GM19452 (cell line): ENCODE measurements around the gene ACVR2B.

Experiments used
- ATAC-seq: cut with Tn5 transposase; IDR thresholded peaks from one replicate; pipeline ENCODE4 v1.9.1; 2021; ENCODE audit not compliant: unreplicated experiment

ACVR2B gene

GRCh38 chr3:38457111-38458003 lies 3.7 kb downstream of the ACVR2B start:
- no peak for ATAC-seq

DNA sequence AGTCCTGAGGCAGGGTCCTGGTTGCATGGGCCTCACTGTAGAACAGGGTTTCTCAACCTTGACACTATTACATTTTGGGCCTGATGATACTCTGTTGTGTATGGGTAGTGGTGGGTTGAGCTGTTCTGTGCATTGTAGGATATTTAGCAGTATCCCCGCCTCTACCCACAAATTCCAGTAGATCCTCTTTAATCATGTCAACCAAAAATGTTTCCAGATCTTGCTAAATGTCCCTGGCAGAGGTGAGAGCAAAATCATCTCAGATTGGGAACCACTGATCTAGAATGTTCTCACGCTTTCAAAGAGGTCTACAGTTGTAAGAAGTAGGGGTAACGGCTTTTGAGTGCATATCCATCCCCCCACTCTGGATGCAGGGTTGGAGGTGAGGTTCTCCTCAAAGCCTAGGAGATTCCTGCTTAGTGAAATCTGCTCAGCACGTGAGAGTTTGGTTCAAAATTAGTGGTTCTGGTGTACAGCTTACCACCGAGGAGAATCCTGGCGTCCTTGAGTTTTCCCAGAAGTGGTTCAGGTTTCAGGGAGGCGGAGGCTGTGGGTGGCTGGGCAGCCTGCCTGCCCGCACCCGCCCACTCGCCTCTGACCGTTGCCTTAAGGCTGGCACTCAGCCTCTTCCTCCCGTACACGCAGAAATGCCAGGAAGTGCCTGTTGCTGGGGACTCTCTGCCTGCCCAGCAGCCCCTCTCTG lies 5.3 kb downstream of the ACVR2B start:
- ATAC-seq = no peak

DNA sequence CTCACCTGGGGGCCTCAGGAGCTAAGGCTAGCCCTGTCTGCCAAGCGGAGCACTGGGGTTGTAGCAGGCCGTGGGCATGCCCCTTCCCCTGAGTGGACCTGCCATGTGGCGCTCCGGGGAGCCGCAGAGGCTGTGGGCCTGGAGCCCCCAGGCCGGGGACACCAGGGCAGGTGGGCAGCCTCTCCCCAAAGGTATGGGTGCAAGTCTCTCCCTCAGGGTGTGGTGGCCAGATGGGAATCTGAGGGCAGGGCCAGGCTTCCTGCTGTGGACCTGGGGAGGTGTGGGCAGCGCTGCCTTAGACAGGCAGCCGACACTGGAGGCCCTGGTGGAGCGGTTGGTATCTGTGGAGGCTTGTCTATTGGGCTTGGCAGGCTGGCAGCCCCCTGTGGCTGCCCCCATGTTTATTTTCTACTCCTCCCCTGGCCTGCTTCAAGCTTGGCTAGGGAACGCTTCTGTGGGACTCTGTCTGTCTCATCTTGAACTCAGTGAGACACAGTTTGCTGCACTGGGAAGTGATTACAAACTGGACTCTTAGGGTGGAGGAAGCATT lies 5.9 kb downstream of the ACVR2B start:
- ATAC-seq = no peak

DNA sequence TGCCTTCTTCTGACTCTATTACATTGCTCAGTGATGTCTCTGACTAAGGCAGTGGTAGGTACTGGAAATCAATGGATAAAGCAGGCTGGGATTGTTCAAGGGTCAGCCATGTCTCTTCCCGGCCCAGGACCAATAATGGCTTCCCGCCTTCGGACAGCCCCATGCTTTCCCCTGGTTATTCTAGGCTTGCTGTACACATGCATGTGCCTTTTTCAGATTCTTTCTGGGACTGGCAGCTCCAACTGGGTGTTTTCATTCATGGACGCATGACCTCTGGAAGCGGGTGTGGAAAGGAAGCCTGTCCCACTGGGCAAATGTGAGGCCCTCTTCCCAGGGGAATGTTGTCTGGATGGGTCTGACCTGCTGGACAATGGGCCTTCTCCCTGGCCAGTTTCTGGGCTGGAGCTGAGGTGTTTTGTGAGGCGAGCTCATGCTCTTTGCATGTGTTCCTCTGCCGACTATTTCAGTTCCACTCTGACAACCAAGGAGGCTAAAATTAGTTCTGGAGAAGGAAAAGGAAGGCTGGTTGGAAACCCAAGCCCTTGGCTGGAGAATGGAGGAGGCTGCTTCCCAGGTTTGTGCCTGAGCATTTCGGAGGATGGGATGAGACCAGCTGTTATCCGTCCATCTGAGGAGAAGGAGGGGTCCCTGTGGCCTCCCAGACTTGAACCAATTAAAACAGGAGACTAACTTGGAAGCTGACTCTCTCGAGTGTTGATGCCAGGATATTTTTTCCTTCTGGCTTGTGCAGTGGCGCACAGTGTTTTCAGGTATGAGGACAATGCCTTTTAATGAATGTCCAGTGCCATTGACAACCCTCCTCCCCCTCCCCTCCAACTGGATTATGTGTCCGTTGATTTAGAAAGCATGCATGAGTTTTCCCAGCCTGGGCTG lies 6.9 kb downstream of the ACVR2B start:
- no peak for ATAC-seq

GRCh38 chr3:38465588-38466154 lies 12.0 kb downstream of the ACVR2B start:
- ATAC-seq = no peak

- ATAC-seq = no peak
Observed at GRCh38 chr3:38468765-38469164, 15.1 kb downstream of the ACVR2B start.

DNA sequence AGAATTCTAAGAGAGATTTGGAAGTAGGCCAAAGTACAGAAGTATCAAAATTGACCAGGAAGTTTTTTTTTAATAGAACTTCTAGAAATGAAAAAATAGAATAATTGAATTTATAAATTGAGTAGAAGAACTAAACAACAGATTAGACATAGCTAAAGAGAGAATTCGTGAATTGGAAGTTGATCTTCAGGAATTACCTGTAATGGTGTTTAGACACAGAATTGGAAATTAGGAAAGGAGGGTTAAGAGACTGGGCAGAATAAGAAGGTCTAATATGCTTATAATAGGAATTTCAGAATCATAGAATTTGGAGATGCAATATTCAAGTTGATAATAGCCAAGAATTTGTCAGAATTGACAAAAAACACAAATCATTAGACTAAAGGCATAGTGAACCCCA lies 16.2 kb downstream of the ACVR2B start:
- ATAC-seq = no peak

GRCh38 chr3:38471260-38471857 lies 17.7 kb downstream of the ACVR2B start:
- no peak for ATAC-seq

GRCh38 chr3:38472342-38472741 lies 18.7 kb downstream of the ACVR2B start:
- no peak for ATAC-seq

DNA sequence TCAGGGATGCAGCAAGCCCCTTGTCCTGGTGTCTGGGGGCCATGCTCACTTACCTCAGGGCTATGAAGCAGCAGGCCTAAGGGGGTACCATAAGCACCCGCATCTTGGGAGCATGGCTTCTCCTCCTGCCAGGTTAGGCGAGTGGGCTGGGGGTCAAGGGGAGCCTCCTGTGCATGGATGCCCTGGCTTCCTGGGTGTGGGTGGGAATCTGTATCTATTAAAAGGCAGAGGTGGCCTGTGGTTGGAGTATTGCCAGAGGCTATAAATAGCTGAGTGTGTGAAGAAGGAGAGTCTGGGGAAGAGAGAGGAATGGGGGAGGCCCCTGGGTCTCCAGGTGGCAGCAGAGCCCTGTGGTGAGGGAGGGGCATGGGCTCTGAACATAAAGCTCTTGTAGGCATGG lies 19.5 kb downstream of the ACVR2B start:
- ATAC-seq = no peak

DNA sequence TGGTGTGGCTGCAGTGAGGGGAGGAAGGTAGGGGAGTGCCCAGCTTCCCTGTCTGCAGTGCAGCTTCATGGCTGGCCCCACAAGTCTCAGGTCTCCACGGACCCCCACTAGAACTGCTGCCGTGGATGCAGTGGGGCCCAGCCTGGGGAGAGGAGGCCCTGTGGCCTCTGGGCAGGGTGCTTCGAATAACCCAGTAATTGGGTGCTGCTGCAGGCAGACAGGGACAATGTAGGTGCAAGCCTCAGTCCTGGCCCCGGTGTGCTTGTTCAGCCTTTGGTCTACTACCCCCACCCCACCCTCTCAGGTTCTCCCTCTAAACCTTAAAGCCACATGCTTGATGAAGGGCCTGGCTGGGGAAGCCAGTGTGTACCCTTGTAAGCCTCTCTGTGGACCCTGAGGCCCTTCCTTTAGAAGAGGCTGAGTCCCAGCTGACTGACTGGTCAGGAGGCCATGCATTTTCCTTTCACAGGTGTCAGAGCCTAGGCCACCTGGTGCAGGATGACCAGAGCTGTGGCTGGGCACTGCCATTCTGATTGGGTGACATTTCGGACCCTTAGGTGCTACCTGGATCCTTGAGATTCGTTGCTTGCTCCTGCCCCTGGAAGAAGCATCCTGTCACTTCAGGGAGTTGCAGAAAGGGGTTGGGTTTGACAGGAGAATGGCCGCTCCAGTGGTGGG lies 21.4 kb downstream of the ACVR2B start:
- no peak for ATAC-seq

DNA sequence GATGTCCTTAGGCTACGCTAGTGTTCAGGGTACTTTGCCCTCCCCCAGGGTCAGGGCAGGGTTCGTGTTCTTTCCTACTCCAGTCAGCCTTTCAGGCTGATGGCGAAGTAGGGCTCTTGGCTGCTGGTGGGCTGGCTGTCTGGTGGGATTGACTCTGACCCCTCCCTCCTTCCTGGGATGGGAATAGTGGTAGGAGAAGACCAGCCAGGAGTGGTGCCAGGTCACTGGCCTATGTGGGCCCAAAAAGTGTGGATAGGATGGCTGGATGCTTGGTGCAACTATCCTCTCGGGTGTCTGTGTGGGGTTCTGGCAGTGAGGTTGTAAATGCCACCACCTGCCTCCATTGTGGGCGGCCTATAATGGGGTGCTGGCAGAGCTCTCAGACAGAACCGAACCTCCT lies 22.0 kb downstream of the ACVR2B start:
- no peak for ATAC-seq

GRCh38 chr3:38476157-38476756 lies 22.6 kb downstream of the ACVR2B start:
- no peak for ATAC-seq

GRCh38 chr3:38477057-38477820 lies 23.5 kb downstream of the ACVR2B start:
- ATAC-seq = no peak

DNA sequence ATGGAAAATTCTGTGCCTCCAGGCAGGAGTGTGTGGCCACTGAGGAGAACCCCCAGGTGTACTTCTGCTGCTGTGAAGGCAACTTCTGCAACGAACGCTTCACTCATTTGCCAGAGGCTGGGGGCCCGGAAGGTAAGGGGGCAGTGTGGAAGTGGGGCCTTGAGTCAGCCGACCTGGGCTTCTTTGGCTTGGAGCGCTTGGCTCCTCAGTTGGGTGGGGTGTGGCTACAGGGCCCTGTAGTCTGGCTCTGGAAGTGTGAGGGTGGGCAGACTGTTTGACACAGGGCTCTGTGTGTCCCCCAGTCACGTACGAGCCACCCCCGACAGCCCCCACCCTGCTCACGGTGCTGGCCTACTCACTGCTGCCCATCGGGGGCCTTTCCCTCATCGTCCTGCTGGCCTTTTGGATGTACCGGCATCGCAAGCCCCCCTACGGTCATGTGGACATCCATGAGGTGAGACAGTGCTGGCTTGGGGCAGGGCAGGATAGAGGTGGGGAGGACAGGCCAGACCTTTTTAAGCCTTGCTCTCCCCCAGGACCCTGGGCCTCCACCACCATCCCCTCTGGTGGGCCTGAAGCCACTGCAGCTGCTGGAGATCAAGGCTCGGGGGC lies 24.3 kb downstream of the ACVR2B start:
- ATAC-seq = no peak

GRCh38 chr3:38478901-38479300 lies 25.2 kb downstream of the ACVR2B start:
- ATAC-seq = no peak

DNA sequence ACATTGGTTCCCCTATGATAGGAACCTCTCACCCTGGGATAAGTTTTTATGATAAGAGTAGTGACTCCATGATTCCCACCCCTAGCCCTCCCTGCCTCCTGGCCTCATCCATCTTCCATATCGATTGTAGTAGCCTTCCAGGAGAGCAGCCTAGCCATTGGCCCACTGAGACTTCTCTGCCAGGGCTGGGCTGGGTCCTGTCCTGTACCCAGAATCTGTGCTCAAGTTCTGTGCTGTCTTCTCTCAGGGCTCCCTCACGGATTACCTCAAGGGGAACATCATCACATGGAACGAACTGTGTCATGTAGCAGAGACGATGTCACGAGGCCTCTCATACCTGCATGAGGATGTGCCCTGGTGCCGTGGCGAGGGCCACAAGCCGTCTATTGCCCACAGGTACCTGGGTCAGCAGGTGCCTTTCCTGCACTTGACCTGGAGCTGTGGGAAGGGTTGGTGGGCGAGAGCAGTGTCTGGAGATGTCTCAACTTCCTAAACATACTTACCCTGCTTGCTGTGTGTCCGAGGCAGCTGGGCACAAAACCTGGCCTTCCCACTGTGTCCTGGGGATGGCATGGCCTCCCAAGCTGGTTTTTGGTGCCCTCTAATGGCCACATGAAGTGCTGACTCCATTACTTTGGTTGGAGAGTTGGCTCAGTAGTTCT lies 25.9 kb downstream of the ACVR2B start:
- ATAC-seq = no peak

DNA sequence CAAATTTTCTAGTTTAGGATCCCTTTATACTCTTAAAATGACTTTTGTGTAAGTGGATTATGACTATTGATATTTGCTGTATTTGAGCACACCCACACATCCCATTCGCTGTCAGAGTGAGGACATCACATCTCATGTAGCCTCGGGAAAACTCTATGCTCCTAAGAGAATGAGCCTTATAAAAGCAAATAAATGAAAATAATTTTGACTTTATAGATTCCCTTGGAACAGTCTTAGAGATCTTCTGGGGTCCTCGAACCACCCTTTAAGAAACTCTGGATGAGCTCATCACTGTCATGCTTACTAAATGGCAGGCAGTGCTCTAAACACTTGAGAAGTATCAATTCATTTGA lies 26.4 kb downstream of the ACVR2B start:
- no peak for ATAC-seq
